Measurements from ENCODE around the gene XPC.
A peak's percentile ranks its signal among the peaks of the same experiment; 100 is the strongest.

XPC gene

DNA sequence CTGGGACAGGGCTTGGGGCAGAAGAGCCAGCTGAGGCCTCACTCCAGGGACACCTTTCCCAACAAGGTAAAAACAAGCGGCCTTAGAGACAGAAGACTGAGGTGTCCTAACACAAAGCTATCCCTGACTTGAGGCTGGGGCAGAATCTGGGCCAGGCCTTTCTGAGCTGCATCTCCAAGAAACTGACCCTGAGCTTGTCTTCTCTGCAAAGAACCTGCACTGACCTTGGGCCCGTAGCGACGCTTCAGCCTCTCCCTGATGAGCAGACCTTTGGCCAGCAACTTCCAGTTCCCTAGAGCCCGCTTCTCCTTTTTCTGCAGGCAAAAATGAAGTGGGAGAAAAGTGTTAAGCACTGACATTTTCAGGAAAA, 31.4 kb downstream of the XPC start:
- H3K4me3 ChIP-seq (ENCODE audit: low read depth, low read length): no peak overlapping the region
- TF ChIP-seq CTCF (IDR thresholded peaks at IDR 0.05; ENCODE audit: low read depth, low read length): no peak

- H3K4me3 ChIP-seq (ENCODE audit: low read depth, low read length): no peak overlapping the region
- TF ChIP-seq CTCF (IDR thresholded peaks at IDR 0.05; ENCODE audit: low read depth, low read length): no peak
These were observed 31.9 kb downstream of the XPC start for GRCh38 chr3:14146381-14147065.

DNA sequence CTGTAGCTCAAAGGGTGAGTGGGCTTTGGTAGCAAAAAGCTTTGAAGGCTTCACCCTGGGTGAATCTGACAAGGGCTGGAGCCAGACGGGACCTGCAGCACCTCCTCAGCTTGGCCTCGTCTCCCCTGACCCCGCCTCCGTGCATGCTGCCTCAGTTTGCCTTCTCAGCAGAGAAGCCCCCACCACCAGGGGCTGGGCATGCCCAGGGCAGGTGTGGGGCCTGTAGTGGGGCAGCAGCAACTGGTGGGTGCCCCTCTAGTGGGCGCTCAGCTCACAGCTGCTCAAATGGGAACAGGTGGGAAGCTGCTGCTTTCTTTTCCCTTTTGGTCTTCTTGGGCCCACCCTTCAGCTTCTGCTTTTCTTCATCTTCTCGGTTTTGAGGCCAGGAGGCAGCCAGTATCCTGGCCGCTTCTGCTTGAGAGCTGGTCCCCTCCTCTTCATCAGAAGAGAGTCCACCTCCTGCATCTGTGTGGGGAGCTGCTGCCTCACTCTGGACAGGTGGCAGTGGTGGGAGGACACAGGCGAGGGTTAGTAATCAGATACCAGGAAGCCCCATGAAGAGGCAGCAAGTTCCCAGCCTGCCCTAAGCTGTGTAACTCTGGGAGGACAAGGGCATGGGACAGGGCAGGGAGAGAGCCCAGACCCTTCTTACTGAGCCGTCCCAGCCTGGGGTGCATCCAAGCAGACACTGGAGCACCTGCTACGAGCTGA, 32.6 kb downstream of the XPC start:
- no peak overlapping the region for H3K4me3 ChIP-seq (ENCODE audit: low read depth, low read length)
- TF ChIP-seq CTCF (IDR thresholded peaks at IDR 0.05; ENCODE audit: low read depth, low read length): no peak

GRCh38 chr3:14145236-14145635, 33.2 kb downstream of the XPC start:
- TF ChIP-seq CTCF (IDR thresholded peaks at IDR 0.05; ENCODE audit: low read depth, low read length): no peak
- H3K4me3 ChIP-seq (ENCODE audit: low read depth, low read length): no peak overlapping the region

- TF ChIP-seq CTCF (IDR thresholded peaks at IDR 0.05; ENCODE audit: low read depth, low read length): no peak
- H3K4me3 ChIP-seq (ENCODE audit: low read depth, low read length): peak overlapping the region; percentile 40
These were observed 33.9 kb downstream of the XPC start for GRCh38 chr3:14144423-14145075.

GRCh38 chr3:14143271-14144225, 34.9 kb downstream of the XPC start:
- H3K4me3 ChIP-seq (ENCODE audit: low read depth, low read length): no peak overlapping the region
- TF ChIP-seq CTCF (IDR thresholded peaks at IDR 0.05; ENCODE audit: low read depth, low read length): no peak
